ENCODE results near the gene SS18.

DNA sequence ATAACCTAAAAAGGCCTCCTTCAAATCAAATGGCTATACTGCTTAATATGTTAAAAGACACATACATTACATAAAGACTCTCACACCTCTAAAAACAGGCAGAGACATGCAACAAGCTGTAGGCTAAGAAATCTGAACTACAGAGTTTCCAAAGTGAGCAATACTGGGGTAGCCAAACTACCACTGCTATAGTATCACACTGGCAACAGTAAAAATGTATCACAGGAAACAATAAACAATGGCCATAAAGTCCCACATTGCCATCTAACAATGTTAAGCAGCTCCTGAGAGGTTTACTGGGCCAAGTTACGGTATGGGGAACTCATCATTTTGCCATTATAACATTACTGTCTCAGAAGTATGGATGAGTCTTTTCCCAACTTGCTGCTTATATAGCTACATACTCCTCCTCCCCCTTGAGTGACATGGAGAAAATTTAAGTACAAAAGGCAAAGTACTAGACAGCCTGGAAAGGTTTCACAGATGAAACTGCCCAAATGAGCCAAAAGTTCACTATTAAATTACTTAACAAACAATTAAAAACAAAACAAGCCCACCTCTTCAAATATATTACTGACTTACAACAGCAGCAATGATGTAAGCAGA is 50.3 kb downstream of the SS18 start:
- TF ChIP-seq CTCF (IDR thresholded peaks at IDR 0.05) (no peak), POLR2A (IDR thresholded peaks at IDR 0.05) (no peak)

Measured in lower leg skin (tissue), 3 donors.